ENCODE measurements around the gene CSRNP3. TPM values are rescaled to one million over a fixed set of nuclear protein-coding genes. Genes with fewer than 3 reads are reported as not detected.

Gene CSRNP3, protein sequence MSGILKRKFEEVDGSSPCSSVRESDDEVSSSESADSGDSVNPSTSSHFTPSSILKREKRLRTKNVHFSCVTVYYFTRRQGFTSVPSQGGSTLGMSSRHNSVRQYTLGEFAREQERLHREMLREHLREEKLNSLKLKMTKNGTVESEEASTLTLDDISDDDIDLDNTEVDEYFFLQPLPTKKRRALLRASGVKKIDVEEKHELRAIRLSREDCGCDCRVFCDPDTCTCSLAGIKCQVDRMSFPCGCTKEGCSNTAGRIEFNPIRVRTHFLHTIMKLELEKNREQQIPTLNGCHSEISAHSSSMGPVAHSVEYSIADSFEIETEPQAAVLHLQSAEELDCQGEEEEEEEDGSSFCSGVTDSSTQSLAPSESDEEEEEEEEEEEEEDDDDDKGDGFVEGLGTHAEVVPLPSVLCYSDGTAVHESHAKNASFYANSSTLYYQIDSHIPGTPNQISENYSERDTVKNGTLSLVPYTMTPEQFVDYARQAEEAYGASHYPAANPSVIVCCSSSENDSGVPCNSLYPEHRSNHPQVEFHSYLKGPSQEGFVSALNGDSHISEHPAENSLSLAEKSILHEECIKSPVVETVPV
- total RNA-seq: not detected in 2 replicates

DNA sequence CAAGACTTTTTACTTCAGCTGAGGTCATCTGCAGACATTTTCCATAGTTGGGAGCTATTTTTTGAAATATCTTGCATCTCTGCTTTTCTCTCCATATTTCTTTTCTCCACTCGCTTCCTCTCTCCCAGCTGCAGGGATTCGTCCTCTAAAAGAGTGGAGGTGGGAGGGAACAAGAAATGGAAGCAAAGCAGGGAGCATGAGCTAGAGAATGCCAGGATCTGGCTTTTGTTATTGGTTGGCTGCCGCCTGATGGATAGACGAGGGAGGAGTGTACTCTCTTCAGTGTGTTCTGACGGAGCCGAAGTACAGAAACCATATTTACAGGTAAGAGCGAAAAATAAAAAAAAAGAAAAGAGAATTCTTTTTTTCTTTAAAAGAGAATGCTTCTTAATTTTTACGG lies at the start of gene CSRNP3:
Gene CSRNP3, plus strand, starts transcription at position 282 of the 400 bp plus-strand sequence. CDS start 125,368 bp downstream, outside the sequence.
- no peak for DNase-seq
- ATAC-seq (ENCODE audit: low read depth): no peak
- TF ChIP-seq, protein P1, sequence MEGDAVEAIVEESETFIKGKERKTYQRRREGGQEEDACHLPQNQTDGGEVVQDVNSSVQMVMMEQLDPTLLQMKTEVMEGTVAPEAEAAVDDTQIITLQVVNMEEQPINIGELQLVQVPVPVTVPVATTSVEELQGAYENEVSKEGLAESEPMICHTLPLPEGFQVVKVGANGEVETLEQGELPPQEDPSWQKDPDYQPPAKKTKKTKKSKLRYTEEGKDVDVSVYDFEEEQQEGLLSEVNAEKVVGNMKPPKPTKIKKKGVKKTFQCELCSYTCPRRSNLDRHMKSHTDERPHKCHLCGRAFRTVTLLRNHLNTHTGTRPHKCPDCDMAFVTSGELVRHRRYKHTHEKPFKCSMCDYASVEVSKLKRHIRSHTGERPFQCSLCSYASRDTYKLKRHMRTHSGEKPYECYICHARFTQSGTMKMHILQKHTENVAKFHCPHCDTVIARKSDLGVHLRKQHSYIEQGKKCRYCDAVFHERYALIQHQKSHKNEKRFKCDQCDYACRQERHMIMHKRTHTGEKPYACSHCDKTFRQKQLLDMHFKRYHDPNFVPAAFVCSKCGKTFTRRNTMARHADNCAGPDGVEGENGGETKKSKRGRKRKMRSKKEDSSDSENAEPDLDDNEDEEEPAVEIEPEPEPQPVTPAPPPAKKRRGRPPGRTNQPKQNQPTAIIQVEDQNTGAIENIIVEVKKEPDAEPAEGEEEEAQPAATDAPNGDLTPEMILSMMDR (IDR thresholded peaks at IDR 0.05): no peak
- Mint-ChIP-seq H3K36me3 (ENCODE audit: low read depth) (no peaks in the 10 kb centered on the region), H3K27me3 (peaks cover 6% of the 10 kb centered on the region), H3K9me3 (no peaks in the 10 kb centered on the region), H3K4me1 (no peaks in the 10 kb centered on the region), H3K4me3 (no peak within 1 kb of the TSS), H3K27ac (no peak within 1 kb of the TSS)
- CTCF ChIA-PET: no interaction called here
- intact Hi-C loops (cut with micrococcal nuclease): no loop called here
- POLR2A ChIA-PET: no interaction called here

DNA sequence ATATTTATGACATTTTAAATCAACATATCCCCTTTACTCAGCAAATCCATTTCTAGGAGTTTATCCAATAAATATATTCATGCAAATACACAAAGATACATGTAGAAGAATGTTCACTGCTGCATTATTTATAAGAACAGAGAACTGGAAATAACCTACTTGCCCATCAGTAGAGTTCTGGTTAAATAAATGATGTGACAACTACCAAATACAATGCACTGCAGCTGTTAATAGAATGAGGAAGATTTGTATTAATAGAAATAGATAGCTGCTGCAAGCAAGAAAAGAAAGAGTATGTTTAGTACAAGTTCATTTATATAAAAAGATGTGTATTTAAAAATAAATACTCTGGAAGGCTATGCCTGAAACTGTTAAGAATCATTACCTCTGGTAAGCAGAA lies 49.3 kb upstream of the CSRNP3 start:
- ChIA-PET POLR2A (no interaction called here), CTCF (no interaction called here)
- intact Hi-C loops (cut with micrococcal nuclease): no loop called here
- Mint-ChIP-seq H3K4me1 (no peaks in the 10 kb centered on the region), H3K27me3 (peaks cover 3% of the 10 kb centered on the region), H3K9me3 (peaks cover 14% of the 10 kb centered on the region), H3K27ac (no peak overlapping the region), H3K36me3 (ENCODE audit: low read depth) (no peaks in the 10 kb centered on the region), H3K4me3 (no peak overlapping the region)
- DNase-seq: no peak
- ATAC-seq (ENCODE audit: low read depth): no peak
- TF ChIP-seq, protein P1 (IDR thresholded peaks at IDR 0.05): no peak

DNA sequence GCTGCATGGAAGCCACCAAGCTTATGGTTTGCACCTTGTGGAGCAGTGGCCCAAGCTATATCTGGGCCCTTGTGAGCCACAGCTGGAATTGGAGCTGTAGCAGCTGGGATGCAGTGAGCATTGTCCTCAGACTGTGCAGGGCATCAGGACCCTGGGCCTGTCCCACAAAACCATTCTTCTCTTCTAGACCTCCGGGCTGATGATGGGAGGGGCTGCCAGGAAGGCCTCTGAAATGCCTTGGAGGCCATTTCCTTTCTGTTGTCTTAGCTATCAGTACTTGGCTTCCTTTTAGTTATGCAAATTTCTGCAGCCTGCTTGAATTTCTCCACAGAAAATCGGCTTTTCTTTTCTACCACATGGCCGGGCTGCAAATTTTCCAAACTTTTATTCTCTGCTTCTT lies 46.4 kb upstream of the CSRNP3 start:
- ATAC-seq (ENCODE audit: low read depth): no peak
- intact Hi-C loops (cut with micrococcal nuclease): no loop called here
- H3K9me3 Mint-ChIP-seq: peaks cover 12% of the 10 kb centered on the region
- DNase-seq: no peak
- H3K4me3 Mint-ChIP-seq: no peak overlapping the region
- H3K4me1 Mint-ChIP-seq: no peaks in the 10 kb centered on the region
- ChIA-PET CTCF (no interaction called here), POLR2A (no interaction called here)
- no peak overlapping the region for H3K27ac Mint-ChIP-seq
- H3K27me3 Mint-ChIP-seq: no peaks in the 10 kb centered on the region
- TF ChIP-seq, protein P1 (IDR thresholded peaks at IDR 0.05): no peak
- no peaks in the 10 kb centered on the region for H3K36me3 Mint-ChIP-seq (ENCODE audit: low read depth)

DNA sequence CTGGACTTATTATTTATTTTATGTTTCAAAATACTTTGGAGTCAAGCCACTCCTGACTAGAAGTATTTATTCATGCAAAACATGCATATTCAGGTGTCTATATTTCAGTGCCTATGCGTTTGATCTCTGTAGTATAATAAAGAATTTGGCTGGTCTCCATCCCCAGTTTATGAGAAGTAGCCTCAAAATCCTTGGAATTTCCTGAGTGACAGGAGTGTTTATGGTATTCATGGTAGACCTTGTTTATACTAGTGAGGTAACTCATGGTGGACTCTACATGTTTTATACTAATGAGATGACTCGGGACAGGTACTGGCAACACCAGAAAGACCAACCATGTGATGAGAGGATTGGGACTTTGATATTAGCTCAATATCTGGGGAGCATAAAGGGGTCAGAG lies 43.9 kb upstream of the CSRNP3 start:
- no peaks in the 10 kb centered on the region for H3K4me1 Mint-ChIP-seq
- ATAC-seq (ENCODE audit: low read depth) (no peak), DNase-seq (no peak)
- H3K4me3 Mint-ChIP-seq: no peak overlapping the region
- ChIA-PET CTCF (no interaction called here), POLR2A (no interaction called here)
- TF ChIP-seq, protein P1 (IDR thresholded peaks at IDR 0.05): no peak
- no peak overlapping the region for H3K27ac Mint-ChIP-seq
- intact Hi-C loops (cut with micrococcal nuclease): no loop called here
- peaks cover 12% of the 10 kb centered on the region for H3K9me3 Mint-ChIP-seq
- H3K36me3 Mint-ChIP-seq (ENCODE audit: low read depth): no peaks in the 10 kb centered on the region
- no peaks in the 10 kb centered on the region for H3K27me3 Mint-ChIP-seq

DNA sequence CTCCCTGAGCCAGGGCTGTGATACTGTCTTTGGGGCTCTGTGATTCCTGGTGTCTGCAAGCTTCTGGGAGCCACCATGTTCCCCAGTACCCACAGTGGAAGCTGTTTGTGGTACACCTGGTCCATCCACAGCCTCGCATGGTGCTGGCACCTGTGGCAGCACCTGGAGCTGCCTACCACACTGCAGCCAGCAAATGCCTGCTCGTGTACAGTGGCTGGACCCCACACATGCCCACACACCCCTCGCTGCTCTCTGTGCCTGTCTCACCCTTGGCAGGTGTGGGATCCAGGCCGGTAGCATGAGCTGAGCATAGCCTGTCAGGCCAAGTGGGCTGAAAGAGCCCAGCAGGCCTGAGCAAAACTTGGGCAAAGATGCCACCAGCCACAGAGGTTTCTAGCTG lies 41.8 kb upstream of the CSRNP3 start:
- TF ChIP-seq, protein P1 (IDR thresholded peaks at IDR 0.05): no peak
- ATAC-seq (ENCODE audit: low read depth): no peak
- no peak overlapping the region for H3K4me3 Mint-ChIP-seq
- no peaks in the 10 kb centered on the region for H3K36me3 Mint-ChIP-seq (ENCODE audit: low read depth)
- no peaks in the 10 kb centered on the region for H3K27me3 Mint-ChIP-seq
- H3K4me1 Mint-ChIP-seq: no peaks in the 10 kb centered on the region
- ChIA-PET CTCF (no interaction called here), POLR2A (no interaction called here)
- peaks cover 6% of the 10 kb centered on the region for H3K9me3 Mint-ChIP-seq
- DNase-seq: no peak
- no peak overlapping the region for H3K27ac Mint-ChIP-seq
- intact Hi-C loops (cut with micrococcal nuclease): no loop called here

All from activated B cell treated with CpG ODN at 0.5 μM for 24 hours (primary cell).